ENCODE measurements around the gene FAM117A. TPM values are rescaled to one million over a fixed set of nuclear protein-coding genes. Genes with fewer than 3 reads are reported as not detected.

Gene FAM117A
- total and polyA plus RNA-seq, 2 of the 4 experiments (the other 2 are of a cell fraction): 0.72 to 3.4 TPM

- dilution Hi-C loops (cut with HindIII; ENCODE audit: low sequenced_read_pairs, unreplicated experiment): no loop called here
- ChIA-PET POLR2A (ENCODE audit: unreplicated experiment) (no interaction called here), CTCF (no interaction called here)
- no peak overlapping the region for H2AK9ac ChIP-seq (replicated peaks; ENCODE audit: low read depth, low read length, poor library complexity)
- peaks cover 31% of the 10 kb centered on the region for H4K20me1 ChIP-seq (ENCODE audit: insufficient read depth, low read length)
- peaks cover 4% of the 10 kb centered on the region; the same call in 1 of the 2 replicates for H3K4me1 ChIP-seq (ENCODE audit: control insufficient read depth, insufficient read depth, low read length)
- H4K5ac ChIP-seq (ENCODE audit: low read depth, low read length): peak overlapping the region; percentile 10; the same call in 1 of the 2 replicates
- H3K79me1 ChIP-seq (ENCODE audit: low read depth in 1 of 2, low read length in 2 of 2): peaks cover 19 to 41% of the 10 kb centered on the region in 2 experiments
- H3K56ac ChIP-seq (ENCODE audit: extremely low read depth, insufficient read depth, low read length): no peak overlapping the region
- H3K9me3 ChIP-seq (ENCODE audit: control insufficient read depth, insufficient read depth, low read length): no peaks in the 10 kb centered on the region
- peak overlapping the region; percentile 99 for H3K4me2 ChIP-seq (ENCODE audit: low read depth, low read length)
- no peak overlapping the region for H2BK15ac ChIP-seq (ENCODE audit: low read depth, low read length)
- 0 out of 2 replicates have a peak, but pooled peaks cover 2% of the 10 kb centered on the region for H3K9me1 ChIP-seq (ENCODE audit: insufficient read depth, low read length)
- H2AK5ac ChIP-seq (ENCODE audit: low read depth, low read length): no peak overlapping the region
- BruUV-seq (replicated peaks): TSS peak; percentile 20
- DNase-seq: peak; percentile 38
- no peak overlapping the region for H2BK5ac ChIP-seq (ENCODE audit: low read depth, low read length, poor library complexity, severe bottlenecking)
- intact Hi-C loops (cut with micrococcal nuclease): loop anchor here (5.0 kb wide), 2 partner anchors 49 to 104 kb away; no protein-coding TSS in a partner anchor
- H3K36me3 ChIP-seq (ENCODE audit: control insufficient read depth, insufficient read depth, low read length): no peaks in the 10 kb centered on the region
- H4K91ac ChIP-seq (ENCODE audit: insufficient read depth, low read depth, low read length): no peak overlapping the region
- H3K27ac ChIP-seq (ENCODE audit: insufficient read depth, low read length): no peak overlapping the region
- 63% methylated on average over 2 of the region's 5 CpGs; no CpG with 5 or more reads in 1 of the 2 experiments for WGBS, 2 experiments (ENCODE audit: extremely low coverage in 2 of 2, insufficient read length in 1 of 2)
- no peak for TF ChIP-seq FOS (IDR thresholded peaks at IDR 0.05; ENCODE audit: low read depth, low read length)
- TF ChIP-seq NFE2L2 (IDR thresholded peaks at IDR 0.05; ENCODE audit: low read depth, low read length): no peak
- no peak for TF ChIP-seq BHLHE40 (IDR thresholded peaks at IDR 0.05; ENCODE audit: low read depth, low read length)
- TF ChIP-seq RFX5 (IDR thresholded peaks at IDR 0.05; ENCODE audit: low read depth, low read length): no peak
- TF ChIP-seq CEBPB (IDR thresholded peaks at IDR 0.05; ENCODE audit: low read depth, low read length): no peak
- TF ChIP-seq MXI1 (IDR thresholded peaks at IDR 0.05; ENCODE audit: borderline replicate concordance, low read depth, low read length): no peak
- no peak for TF ChIP-seq USF2 (IDR thresholded peaks at IDR 0.05; ENCODE audit: low read depth, low read length)
- TF ChIP-seq ELK1 (IDR thresholded peaks at IDR 0.05; ENCODE audit: borderline replicate concordance, low read depth, low read length): no peak
- TF ChIP-seq CTCF (conservative IDR thresholded peaks at IDR 0.05; ENCODE audit: low read depth, low read length): no peak
- TF ChIP-seq CHD1 (IDR thresholded peaks at IDR 0.05; ENCODE audit: low read depth, low read length): no peak
- no peak for TF ChIP-seq MAFK (IDR thresholded peaks at IDR 0.05; ENCODE audit: low read depth, low read length)
- TF ChIP-seq SMC3 (IDR thresholded peaks at IDR 0.05; ENCODE audit: low read depth, low read length): no peak
- TF ChIP-seq RAD21 (IDR thresholded peaks at IDR 0.05; ENCODE audit: low read length): no peak
- H2AFZ ChIP-seq (replicated peaks; ENCODE audit: low read length, poor library complexity): no peak overlapping the region
- no peaks in the 10 kb centered on the region for H3K27me3 ChIP-seq (ENCODE audit: control insufficient read depth, insufficient read depth, low read length)
- H4K8ac ChIP-seq (ENCODE audit: low read depth in 2 of 2, low read length in 2 of 2): no peak overlapping the region
- H3K4ac ChIP-seq (ENCODE audit: low read depth, low read length): no peak overlapping the region; the same call in 1 of the 2 replicates
- no peak overlapping the region for H2BK20ac ChIP-seq (ENCODE audit: low read depth, low read length)
- no peak for ATAC-seq (ENCODE audit: low read depth)
- no peak overlapping the region for H3K14ac ChIP-seq (replicated peaks; ENCODE audit: low read depth, low read length)
- in situ Hi-C loops (cut with MboI; ENCODE audit: low sequenced_read_pairs): no loop called here
- no peak overlapping the region for H2BK120ac ChIP-seq (ENCODE audit: low read depth, low read length)
- peak overlapping the region; percentile 14; the same call in 1 of the 2 replicates for H3K23ac ChIP-seq (ENCODE audit: low read depth, low read length)
- no peak overlapping the region for H3K18ac ChIP-seq (ENCODE audit: low read depth, low read length)
- peak overlapping the region; percentile 92; the same call in 1 of the 2 replicates for H3K9ac ChIP-seq (ENCODE audit: low read depth, low read length)
- peak overlapping the region; percentile 69 for H3K4me3 ChIP-seq (ENCODE audit: insufficient read depth, low read depth, low read length)
Observed at GRCh38 chr17:49676276-49676868, 87.6 kb downstream of the FAM117A start.
